HG03342 (cell line): ENCODE measurements around the gene STK35.
A peak's percentile ranks its signal among the peaks of the same experiment; 100 is the strongest.

Experiments used
- ATAC-seq: cut with Tn5 transposase; IDR thresholded peaks from one replicate; pipeline ENCODE4 v1.9.1; 2021; ENCODE audit warnings: mild to moderate bottlenecking, moderate library complexity; ENCODE audit not compliant: unreplicated experiment

The STK35 gene

DNA sequence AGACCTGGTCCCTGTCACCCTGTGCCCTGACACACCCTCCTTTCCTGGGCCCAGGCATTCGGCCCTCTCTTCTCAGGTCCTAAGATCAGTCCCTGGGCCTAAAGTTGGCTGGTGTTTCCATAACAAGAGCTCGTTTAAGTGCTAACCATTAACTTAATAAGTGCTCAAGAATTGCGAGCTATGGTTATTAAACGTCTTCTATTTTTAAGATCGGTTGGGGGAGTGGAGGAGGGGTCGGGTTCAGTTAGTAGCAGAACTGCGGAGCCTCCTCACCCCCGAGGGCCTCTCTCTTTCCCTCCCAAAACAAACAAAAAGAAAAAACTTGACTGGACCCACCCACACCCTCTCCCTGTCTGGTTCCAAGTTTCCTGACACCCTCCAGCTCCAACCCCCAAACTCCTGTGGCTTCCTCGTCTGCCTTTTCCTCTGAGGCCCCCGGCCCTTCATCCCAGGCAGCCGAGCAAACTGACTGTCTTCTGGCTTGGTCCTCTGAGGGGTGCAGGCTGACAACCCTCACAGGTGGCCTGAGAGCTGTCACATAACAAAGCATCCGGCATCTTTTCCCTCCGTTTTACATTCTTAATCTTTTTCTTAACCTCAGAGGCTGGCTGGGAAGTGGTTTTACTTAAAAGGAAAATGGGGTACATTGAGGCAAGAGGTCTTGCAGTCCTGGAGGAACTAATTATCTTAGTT lies 2.0 kb downstream of the STK35 start:
- no peak for ATAC-seq

DNA sequence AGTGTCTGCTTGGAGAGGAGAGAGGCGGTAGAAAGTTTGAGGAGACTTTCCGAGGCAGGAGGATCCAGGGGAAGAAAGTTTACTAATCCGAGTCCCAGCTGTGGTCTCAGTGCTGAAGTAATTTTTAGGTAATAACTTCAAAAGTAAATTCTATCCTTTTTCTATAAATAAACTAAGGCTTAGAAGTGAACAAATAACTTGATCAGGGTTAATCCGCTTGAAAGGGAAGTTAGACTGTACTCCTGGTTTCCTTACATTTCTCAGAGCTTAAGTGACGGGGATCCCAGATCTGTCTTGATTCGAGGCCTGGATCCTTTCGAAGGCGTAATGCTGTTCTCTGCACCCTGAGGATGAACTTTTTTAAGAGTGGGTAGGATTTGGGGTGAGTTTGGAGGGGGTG lies 2.6 kb downstream of the STK35 start:
- ATAC-seq, result no peak

DNA sequence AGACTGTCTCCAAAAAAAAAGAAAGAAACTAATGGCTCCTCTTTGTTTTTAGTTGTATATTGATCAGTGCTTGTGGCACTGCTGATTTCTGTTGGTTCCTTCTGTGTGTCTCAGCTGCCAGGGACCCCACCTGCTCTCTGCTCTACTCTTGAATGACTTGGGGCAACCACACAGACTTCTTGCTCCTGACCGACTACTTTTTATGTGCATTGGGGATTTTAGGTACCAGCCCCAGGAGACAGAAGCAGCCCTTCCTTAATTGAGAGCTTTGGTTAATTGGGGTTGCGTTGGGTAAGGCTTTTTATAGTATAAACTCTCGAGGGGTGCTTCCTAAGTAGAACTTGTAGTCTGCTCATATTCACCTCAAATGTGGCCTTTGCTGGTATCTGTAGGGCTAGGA lies 6.9 kb downstream of the STK35 start:
- ATAC-seq, result no peak

DNA sequence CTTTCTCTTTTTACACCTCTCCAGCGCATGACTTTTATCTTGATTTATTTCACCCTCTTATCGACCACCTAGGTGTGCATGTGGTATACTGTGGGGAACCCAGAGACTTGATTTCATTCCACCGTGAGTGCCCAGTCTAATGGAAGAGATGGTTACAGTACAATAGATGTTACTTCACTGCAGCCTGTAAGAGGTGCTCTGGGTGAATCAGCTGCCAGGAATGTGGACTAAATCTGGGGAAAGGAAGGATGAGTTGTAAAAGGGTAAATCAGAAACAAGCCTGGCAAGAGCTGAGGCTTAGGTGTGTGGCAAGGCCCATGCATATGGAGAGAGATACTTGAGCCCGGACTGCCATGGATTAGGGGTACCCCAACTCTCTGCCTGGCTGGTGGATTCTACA lies 7.4 kb downstream of the STK35 start:
- ATAC-seq, result no peak

DNA sequence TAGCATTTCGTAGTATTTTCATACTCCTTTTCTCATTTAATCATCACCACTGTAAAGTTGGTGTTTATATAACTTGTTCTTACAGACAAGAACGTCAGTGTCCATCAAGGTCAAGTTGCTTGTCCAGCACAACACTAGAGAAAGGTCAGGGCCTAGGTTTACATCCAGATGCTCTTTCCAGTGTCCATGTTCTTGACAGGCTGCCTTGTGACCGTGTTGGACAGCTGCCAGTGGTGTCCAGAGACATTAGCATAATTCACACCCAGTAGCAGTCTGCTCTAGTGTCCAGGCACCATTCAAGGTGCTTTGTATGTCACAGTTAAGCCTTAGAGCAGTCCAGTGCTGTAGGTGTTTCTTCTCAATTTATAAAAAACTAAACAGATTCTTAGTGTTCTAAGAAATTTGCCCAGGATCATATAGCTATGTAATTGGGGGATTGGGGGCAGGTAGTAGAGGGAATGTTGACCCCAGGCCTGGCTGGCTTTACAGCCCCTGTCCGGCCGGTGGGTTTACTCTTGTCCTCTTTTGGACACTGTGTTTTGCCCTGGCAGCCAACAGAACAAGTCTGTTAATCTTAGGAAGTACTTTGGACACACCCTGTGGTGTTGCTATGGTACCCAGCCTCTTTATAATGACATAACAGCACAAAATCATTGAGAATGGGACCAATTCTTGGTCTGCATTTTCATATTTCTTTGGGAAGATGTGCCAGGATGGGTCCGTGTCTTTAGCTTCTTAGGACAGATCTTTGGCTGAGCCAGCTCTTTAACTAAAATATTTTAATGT lies 8.0 kb downstream of the STK35 start:
- no peak for ATAC-seq

DNA sequence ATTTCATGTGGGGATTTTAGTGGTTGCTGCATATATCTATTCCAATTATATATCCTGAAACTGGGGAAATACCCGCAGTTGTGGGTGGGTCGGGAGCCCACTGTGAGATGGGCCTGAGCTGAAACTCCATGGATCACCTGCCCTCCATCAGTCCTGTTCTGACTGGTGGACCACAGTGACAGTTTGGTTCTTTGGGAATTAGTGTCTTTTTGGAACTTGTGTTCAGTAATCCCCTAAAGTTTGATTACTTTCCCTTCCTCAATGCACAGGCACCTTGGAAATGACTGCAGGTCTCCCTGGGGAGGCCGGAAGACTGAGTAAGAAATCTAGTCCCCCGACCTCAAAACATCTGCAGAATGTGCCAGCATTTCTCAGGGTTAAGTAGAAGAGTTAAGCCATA lies 11.3 kb downstream of the STK35 start:
- ATAC-seq, result no peak

DNA sequence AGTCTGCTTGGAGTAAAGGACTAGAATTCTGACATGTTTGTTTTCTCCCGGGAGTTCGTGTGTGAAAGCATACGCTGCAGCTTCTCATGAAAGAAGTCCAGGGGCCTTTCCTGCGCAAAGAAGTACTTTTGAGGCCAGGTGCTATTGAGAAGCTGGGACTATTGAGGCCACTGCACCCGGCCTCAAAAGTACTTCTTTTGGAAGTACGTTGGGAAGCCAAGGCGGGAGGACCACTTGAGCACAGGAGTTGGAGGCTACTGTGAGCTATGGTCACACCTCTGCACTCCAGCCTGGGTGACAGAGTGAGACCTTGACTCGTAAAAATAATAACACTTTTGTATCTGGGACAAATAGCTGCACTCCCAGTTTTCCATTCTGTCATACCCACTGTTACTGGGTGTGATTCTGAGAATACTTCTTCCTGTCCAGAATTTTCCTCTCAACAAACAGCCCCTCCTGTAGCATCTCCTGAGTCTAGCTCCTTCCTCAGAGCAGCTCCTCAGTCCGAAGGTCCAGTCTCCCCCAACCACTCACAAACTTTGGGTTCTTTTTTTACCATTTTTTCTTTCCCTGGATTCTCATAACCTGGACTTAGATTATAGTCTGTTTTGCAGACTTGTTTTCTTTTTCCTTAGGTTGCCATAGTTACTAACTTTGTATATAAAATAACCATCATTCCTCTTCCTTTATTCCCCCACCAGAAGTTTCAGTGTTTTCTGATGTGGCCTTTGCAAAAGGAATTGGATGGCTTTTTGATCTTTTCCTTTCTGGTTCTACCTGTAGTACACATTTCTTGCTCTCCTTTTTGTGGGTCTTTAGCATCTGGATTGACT lies 12.7 kb downstream of the STK35 start:
- ATAC-seq, result no peak

DNA sequence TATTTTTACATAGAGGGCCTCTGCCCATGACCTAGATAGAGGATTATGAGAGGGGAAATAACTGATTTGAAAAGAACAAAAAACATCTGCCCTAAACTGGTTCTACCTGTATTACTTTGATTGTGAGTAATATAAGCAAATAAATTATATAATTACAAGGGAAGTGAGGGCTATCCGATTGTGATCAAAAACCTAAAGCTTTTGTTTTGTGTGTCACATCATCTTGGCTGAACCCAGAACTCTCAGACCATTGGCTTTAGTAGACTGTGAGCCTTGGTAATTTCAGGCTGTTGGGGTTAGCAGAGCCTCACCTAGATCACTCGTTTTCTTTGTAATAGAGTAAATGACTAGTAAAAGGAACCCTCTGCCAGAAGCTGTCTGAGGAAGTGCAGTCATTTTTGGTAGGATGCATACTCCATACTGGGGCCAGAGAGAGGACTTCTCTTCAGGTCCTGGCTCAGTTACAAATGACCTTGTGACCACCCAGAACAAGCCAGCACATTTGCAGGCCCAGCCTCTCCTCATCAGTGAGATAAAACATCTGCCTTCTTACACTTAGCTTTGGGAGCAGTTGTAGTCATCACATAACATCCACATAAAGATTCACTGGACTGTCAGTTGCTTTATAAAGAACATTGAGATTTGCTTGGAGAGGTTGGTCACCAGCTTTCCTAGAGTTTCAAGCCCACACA lies 13.5 kb downstream of the STK35 start:
- ATAC-seq, result no peak

DNA sequence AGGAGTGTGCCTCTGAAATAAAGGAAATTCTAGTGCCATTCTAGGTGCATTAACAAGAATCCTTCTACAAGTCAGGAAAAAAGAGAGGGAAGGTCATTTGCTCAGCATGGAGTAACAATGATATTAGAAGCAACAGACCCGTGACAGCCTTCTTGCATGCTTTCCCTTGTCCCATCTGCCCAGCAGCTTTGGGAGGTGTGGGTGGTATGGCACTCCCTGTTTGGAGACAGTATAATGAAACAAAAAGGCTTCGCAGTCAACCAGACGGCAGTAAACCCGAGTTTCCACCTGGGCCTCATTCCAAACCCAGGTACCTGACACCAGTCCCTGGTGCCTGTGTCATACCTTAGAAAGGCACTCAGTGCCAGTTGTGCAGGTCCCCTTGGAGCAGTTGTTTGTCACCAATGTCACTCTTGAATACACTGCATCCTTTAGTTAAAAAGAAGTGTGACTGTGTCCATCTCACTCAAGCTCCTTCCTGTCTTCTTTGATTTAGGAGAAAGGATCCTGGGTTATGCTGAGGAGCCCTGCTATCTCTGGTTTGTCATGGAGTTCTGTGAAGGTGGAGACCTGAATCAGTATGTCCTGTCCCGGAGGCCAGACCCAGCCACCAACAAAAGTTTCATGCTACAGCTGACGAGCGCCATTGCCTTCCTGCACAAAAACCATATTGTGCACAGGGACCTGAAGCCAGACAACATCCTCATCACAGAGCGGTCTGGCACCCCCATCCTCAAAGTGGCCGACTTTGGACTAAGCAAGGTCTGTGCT lies 14.7 kb downstream of the STK35 start:
- no peak for ATAC-seq

DNA sequence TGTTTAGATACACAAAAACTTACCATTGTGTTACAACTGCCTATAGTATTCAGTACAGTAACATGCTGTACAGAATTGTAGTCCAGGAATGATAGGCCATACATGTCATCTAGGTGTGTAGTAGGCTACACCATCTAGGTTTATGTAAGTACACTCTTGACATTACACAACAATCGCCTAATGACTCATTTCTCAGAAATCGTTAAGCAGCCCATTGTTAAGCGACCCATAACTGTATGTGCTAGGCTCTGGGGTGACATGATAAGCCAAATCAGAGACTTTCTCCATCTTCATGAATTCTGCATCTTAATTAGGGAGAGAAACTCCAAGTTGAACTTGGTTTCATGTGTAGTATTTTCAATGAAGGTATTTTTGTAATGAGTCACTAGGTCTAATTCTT lies 17.2 kb downstream of the STK35 start:
- ATAC-seq, result peak; percentile 74

DNA sequence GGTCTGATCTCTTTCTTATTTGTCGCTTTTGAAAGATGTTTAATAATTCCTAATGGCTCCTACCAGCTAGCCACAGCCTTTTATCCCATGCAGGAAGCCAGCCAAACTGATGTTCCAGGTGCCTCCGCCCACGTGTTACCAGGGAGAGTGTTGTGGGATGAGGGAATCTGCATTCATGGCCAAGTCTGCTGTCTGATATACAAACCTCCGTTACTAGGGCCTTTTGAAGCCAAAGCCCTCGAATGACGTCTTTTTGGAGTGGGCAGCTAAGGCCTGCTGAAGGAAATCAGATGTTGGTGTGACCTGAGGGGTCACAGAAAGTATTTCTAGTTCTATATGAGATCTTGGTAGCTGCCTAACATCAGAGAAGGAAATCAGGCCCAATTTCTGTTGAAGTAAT lies 21.3 kb downstream of the STK35 start:
- ATAC-seq, result no peak

DNA sequence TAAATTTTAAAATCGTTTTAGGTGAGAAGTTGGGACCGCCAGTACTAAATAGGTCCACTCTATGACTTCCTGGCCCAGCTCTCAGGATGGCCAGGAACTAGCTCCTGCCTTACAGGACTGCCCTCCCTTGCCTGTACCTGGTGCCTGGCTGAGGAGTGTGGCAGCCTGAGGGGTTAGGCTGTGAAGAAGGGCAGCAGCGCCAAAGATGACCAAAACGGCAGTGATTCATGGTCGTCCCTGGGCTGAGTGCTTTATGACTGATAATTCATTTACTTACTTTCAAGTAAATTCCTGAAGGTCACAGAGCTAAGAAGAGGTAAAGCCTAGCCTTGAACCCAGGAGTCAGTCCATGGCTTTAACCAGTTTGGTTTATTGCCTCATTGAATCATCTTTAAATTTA lies 22.1 kb downstream of the STK35 start:
- ATAC-seq, result no peak

DNA sequence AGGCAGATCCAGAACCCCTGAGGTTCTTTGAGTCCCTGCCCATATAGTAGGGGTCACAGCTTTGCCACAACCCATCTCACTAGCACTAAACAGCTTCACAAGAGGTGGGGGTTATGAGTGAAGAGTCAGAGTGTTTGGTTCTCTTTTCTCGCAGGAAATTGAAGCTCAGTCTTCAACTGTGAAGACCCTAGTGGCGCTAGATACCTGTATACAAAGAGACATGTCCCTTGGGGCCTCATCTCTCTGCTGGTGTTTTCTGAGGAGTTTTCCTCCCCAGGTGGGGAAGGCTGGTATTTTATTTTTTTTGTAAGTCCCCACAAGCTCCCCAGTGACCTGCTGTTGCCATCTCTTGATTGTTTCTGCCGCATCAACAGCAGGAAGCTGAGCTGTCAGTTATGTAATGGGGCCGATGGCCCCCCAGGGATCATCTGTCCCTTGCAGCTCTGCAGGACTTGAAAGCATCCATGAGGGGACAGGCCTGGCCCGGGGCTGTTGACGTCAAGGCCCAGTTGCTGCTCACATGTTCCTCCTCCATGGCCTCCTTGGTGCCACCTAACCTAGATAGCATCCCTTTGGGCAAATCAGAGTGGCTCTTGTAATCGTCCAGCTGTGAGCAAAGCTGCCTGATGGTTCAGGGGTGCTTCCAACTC lies 23.1 kb downstream of the STK35 start:
- no peak for ATAC-seq

DNA sequence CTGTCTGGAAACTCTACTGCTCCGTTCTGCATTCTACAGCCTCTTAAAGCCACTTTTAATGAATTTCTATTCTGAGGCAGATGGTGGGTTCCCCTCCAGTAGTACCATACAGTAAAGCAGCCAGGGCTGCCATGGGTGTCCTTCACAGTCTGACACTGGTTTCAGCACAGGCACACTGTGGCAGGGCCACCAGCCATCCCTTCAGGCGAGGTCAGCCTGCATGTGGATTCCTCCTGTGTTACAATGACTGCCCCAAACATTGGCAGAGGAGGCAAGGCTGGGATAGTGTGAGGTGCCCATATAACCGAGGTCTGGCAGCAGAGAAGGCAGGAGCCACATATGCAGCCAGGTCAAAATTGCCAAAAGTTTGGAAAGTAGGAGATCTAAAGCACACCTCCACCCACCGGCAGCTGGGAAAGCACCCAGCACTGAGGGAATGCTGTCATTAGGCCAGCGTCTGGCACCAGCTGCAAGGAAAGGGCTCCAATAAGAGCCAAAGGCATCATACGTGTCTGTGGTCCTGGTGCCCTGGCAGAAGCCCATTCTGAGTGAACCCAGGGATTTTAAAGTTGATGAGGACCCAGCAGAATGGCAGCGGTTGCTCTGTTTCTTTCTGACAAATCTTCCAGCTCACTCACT lies 24.0 kb downstream of the STK35 start:
- ATAC-seq, result no peak

DNA sequence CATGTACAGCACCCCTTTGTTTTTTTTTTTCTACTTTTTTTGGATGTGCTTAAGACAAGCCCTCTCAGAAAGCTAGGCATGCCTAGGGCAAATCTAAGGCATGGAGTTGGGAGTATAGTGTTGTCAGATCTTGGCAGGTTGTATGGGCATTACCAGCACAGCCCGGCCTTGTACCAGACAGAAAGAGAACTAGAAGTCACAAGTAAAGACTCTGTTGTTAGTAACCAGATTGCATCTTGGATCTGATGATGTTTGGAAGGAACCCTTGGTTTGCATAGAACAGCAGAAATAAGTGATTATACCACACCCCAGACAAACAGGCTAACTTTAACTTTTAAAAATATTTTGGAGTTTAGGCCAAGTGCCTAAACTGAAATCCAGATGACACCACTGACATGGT lies 25.6 kb downstream of the STK35 start:
- no peak for ATAC-seq

DNA sequence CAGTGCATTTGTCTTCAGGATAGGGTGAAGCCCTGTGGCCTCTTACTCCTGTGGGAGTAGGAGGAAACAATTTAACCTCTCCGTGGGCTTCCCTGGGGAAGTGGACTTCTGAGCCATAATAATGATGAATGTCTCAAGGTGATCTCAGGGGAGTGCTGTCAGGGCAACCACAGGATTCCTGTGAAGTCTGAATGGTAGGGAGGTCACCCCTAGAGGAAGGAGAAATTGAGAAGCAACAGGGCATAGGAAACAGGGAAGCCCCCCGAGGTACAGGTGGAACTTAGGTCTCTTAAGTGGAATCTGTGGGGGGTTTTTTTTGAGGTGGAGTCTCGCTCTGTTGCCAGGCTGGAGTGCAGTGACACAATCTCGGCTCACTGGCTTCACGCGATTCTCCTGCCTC lies 26.9 kb downstream of the STK35 start:
- ATAC-seq, result no peak

DNA sequence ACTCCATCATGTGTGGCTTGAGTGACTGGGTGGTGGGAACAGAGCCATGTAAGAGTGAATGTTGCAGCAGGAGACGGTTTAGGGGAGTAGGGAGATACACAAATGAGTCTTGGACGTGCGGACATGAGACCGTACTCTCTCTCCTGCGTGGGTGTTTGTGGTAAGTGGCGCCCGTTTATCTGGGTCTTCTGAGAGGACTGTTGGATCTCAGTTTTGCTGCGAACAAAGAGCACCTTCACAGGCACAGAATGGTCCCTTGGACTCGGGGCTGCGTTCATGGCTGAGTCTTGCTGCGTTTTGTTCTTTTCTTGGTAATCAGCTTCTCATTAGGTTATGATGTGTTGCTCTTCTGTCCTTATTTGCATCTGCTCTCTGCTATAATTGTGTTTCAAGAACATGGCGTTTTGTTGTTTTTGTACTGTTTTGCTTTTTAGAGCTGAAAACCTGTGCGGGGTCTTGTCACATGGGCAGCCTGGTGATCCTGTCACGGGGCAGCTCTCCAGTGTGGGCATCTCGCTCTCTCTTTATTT lies 28.5 kb downstream of the STK35 start:
- ATAC-seq, result no peak

DNA sequence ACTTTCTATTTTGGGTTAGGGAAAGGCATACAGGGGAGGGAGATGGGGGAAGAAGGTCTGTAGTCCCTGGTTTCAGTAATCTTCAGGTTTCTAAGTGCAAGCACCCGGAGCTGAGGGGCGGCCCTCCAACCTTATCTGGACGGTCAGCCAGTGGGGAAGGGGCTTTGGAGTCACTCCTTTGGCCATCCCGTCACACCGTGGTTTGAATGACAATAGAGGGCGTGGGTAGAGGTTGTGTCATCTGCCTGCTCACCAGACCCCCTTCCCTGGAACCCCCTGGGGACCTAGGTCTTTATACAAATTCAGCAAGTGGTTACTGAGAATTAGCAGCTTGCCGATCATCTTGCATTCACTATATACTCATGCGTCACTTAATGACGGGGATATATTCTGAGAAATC lies 29.1 kb downstream of the STK35 start:
- no peak for ATAC-seq

DNA sequence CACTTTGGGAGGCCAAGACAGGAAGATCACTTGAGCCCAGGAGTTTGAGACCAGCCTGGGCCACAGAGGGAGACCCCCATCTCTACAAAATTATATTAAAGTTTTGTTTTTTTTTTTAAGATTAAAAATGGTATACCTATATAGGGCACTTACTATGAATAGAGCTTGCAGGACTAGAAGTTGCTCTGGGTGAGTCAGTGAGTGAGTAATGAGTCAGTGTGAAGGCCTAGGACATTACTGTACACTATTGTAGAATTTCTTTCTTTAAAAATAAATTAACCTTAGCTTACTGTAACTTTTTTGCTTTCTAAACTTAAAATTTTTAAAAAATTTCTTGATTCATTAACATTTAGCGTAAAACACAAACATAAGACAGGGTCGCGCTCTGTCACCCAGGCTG lies 29.7 kb downstream of the STK35 start:
- ATAC-seq, result no peak
